ENCODE results near the gene THADA. TPM values are rescaled to one million over a fixed set of nuclear protein-coding genes. Genes with fewer than 3 reads are reported as not detected.

The THADA gene
- total and polyA plus RNA-seq, 12 donors: 7.5 to 18.0 (median 15.2) TPM

- WGBS, 2 donors: 82 to 90% methylated on average over 3 of the region's 3 CpGs
- Histone ChIP-seq H3K36me3 (peaks cover 0 to 11% (median 0%) of the 10 kb centered on the region in 9 donors), H3K9me3 (no peaks in the 10 kb centered on the region), H3K4me3 (no peak overlapping the region), H3K27ac (peak overlapping the region in 2 of 10 donors; percentile 5 to 16), H3K4me1 (peaks cover 0 to 29% (median 11%) of the 10 kb centered on the region in 9 donors), H3K27me3 (no peaks in the 10 kb centered on the region)
- DNase-seq (no peak), ATAC-seq (no peak)
- TF ChIP-seq, protein P1, sequence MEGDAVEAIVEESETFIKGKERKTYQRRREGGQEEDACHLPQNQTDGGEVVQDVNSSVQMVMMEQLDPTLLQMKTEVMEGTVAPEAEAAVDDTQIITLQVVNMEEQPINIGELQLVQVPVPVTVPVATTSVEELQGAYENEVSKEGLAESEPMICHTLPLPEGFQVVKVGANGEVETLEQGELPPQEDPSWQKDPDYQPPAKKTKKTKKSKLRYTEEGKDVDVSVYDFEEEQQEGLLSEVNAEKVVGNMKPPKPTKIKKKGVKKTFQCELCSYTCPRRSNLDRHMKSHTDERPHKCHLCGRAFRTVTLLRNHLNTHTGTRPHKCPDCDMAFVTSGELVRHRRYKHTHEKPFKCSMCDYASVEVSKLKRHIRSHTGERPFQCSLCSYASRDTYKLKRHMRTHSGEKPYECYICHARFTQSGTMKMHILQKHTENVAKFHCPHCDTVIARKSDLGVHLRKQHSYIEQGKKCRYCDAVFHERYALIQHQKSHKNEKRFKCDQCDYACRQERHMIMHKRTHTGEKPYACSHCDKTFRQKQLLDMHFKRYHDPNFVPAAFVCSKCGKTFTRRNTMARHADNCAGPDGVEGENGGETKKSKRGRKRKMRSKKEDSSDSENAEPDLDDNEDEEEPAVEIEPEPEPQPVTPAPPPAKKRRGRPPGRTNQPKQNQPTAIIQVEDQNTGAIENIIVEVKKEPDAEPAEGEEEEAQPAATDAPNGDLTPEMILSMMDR (IDR thresholded peaks at IDR 0.05): no peak
- intact Hi-C loops (cut with DNase I): no loop called here
Measured at GRCh38 chr2:43467891-43468290, 127.9 kb downstream of the THADA start.

GRCh38 chr2:43465234-43465633 is 130.6 kb downstream of the THADA start:
- WGBS, 2 donors: 85 to 90% methylated on average over 2 of the region's 2 CpGs
- H3K9me3 ChIP-seq: no peaks in the 10 kb centered on the region
- intact Hi-C loops (cut with DNase I): no loop called here
- H3K36me3 ChIP-seq: no peaks in the 10 kb centered on the region
- no peak overlapping the region for H3K4me3 ChIP-seq
- ATAC-seq (no peak), DNase-seq (no peak)
- TF ChIP-seq, protein P1 (IDR thresholded peaks at IDR 0.05): no peak
- peaks cover 0 to 55% (median 21%) of the 10 kb centered on the region in 9 donors for H3K4me1 ChIP-seq
- H3K27me3 ChIP-seq: no peaks in the 10 kb centered on the region
- peak overlapping the region in 5 of 10 donors; percentile 14 to 60 (median 37) for H3K27ac ChIP-seq

GRCh38 chr2:43464590-43464989 is 131.2 kb downstream of the THADA start:
- Histone ChIP-seq H3K9me3 (no peaks in the 10 kb centered on the region), H3K4me1 (peaks cover 0 to 62% (median 25%) of the 10 kb centered on the region in 9 donors), H3K27ac (peak overlapping the region in 8 of 10 donors; percentile 2 to 60 (median 28)), H3K4me3 (no peak overlapping the region), H3K36me3 (no peaks in the 10 kb centered on the region), H3K27me3 (no peaks in the 10 kb centered on the region)
- no peak for DNase-seq
- ATAC-seq: peak; percentile 31 to 83 (median 40)
- TF ChIP-seq, protein P1 (IDR thresholded peaks at IDR 0.05): no peak
- WGBS, 2 donors: 67 to 72% methylated on average over 7 of the region's 7 CpGs
- intact Hi-C loops (cut with DNase I): loop anchor here in 1 of 10 donors (5.0 kb wide), 1 partner anchor 52 kb away; no protein-coding TSS in a partner anchor

GRCh38 chr2:43462866-43463641 is 132.8 kb downstream of the THADA start:
- H3K27ac ChIP-seq: peak overlapping the region in 3 of 10 donors; percentile 11 to 28 (median 13)
- intact Hi-C loops (cut with DNase I): loop anchor here in 1 of 10 donors (5.0 kb wide), 1 partner anchor 51 kb away; no protein-coding TSS in a partner anchor
- no peaks in the 10 kb centered on the region for H3K36me3 ChIP-seq
- no peaks in the 10 kb centered on the region for H3K27me3 ChIP-seq
- H3K4me3 ChIP-seq: no peak overlapping the region
- H3K9me3 ChIP-seq: no peaks in the 10 kb centered on the region
- ATAC-seq (no peak), DNase-seq (no peak)
- TF ChIP-seq, protein P1 (IDR thresholded peaks at IDR 0.05): no peak
- 67 to 72% methylated on average over 4 of the region's 4 CpGs for WGBS, 2 donors
- H3K4me1 ChIP-seq: peaks cover 0 to 68% (median 41%) of the 10 kb centered on the region in 9 donors

Measured in heart right ventricle (tissue), 16 donors.